ENCODE results near the gene VCAM1.

VCAM1 gene

DNA sequence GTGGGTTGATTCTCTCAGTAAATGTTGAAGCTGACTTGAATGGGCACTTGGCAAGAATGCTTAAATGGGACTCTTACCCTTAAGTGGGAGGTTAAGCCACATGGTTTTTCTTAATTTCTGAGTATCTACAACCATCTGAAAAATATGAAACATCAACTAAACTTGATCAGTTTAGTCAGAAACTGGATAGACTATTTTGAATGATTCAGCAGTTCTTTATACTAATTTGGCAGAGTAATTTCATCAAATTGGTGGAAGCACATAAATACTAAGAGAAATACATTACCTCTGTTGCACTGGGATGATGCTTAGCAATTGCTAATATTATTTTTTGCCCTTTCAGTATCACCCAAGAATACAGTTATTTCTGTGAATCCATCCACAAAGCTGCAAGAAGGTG is 4.7 kb downstream of the VCAM1 start:
- no peak for DNase-seq

DNA sequence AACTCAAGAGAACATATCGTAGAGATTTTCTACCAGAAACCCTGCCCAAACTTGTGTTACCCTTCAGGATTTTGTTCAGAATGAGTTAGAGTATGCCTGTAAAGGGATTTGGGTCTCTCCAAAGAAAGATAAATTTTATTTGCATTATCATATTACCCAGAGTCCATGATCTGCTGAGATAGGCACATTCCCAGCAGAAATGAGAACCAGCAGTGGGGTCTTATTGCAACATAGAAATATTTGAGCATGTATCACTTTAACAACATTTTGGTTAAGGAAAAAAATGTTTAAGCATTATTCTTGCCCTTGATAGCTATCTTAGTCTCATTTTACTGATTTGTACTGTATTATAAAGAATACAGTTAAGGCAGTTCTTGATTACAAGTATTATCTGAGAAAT is 10.6 kb downstream of the VCAM1 start:
- DNase-seq: no peak

DNA sequence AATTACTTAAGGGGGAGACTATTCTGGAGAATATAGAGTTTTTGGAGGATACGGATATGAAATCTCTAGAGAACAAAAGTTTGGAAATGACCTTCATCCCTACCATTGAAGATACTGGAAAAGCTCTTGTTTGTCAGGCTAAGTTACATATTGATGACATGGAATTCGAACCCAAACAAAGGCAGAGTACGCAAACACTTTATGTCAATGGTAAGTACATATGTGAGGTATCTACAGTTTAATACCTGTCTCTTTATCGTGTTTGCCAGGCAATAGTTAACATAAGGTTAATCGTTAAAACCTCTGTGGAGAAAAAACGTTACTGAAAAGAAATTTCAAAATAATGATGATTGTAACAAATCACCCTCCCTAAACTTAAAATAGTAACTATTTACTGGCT is 11.8 kb downstream of the VCAM1 start:
- DNase-seq: no peak

DNA sequence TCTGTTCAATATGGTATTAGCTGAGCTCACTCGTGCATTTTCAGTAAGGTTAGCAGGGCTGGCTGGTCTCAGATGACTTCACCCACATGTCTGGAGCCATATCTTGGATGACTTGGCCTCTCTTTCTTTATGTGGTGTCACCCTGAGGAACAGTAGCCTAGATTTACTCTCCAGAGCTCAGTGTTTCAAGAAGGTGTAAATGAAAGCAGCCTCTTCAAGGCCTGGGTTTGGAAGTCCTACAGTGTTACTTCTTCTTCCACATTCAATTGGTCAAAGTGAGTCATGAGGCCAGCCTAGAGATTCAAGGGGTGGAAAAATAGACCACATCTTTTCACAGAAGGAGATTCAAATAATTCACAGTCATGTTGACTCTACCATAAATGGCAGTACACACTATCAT is 12.2 kb downstream of the VCAM1 start:
- DNase-seq: no peak

DNA sequence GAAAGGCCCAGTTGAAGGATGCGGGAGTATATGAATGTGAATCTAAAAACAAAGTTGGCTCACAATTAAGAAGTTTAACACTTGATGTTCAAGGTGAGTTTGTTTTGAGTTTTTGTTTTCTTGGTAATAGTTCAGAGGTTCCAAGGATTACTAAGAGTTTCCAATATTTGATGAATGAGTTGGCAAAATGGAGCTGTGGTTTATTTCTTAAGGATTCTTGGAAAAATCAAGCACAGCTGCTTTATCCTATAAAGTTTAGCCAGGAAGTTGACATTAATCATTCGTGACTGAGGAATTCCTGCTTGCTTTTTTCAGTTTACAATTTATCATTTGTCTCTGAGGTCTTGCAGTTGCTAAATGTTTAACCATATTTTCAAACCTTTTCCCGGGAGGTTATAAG is 15.1 kb downstream of the VCAM1 start:
- no peak for DNase-seq

DNA sequence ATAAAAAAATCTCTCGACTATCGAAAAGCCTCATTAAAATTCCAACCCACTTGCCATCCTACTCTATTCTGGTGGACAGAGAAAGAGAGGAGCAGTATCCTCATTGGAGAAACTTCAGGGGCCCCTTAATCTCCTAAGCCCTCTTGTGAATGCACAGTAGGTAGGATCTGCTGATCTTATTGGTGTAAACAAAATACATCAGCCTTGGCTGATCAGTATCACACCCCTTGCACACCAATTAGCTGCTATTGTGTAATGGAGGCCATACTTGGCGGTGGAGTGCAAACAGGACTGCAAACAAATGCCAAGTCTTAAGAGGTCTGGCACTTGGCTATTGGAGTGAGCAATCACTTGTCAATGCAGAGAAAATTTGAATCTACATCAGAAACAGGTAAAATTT is 15.7 kb downstream of the VCAM1 start:
- DNase-seq: no peak

DNA sequence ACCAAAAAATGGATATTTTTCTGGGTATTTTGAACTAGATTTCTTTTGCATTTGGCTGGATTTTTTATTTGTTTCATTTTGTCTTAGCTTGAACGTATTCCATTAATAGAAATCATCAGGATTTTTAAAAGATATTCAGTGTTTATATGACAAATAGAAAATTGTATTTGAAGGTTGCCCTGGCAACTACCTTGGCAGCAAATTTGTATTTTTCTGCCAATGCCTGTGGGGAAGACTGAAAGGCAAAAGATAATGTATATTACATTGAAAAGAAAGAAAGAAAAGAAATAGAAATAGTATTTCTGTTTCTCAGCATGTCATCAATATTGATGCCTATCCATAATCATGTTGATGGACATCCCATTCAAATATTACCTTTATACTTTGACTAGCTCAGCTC is 16.8 kb downstream of the VCAM1 start:
- DNase-seq: no peak

DNA sequence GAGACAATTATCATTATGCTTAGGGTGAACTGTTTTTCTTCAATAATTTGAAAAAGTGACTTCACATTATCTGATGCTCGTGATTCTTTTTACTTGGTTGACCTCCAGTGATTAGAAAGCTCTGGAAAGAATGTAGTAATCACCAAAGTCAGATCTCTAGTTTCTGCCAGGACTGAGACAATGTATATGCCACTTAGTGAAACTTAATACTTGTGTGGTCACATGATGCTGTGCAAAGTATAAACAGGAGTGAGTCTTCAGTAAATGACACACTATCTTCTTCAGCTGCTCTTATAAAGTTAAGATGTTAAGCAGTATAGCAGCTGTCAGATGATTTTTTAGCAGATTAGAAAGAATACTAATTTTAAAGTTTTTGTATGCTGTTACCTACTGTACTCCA is 17.2 kb downstream of the VCAM1 start:
- DNase-seq: no peak

DNA sequence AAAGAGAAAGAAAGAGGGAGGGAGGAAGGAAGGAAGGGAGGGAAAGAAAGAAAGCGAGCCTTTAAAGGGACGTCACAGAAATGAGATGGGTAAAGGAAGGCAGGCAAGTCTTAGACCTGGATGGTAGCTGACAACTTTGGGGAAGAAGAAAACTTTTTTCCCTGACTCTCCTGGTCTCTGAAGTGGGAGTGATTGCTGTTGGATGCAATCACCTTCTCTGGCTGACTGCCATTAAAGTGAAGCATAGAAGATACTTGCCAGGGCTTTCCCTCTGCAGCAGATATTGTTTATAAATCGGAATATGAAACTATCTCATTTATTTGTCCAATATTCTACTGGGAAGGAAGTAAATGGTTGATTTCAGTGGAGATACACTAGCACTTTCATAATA is 27.0 kb downstream of the VCAM1 start:
- DNase-seq: no peak

DNA sequence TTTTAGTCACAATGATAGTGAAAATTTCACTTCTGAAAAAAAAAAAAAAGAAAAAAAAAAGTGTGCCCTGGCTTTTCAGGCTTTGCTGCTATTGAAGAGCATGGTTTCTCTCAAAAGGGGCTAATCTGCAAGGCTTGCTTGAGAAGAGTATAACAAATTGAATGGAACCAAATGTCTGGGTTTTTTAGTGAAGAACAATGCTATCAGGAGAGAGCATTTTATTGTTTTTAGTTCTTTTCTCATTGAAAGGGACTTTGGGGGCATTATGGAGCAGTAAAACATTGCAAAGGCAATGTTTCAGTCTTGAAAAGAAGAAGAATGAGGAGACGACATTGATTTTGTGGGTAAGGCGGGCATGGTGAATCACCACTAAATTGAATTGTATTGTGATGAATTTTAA is 28.2 kb downstream of the VCAM1 start:
- no peak for DNase-seq

DNA sequence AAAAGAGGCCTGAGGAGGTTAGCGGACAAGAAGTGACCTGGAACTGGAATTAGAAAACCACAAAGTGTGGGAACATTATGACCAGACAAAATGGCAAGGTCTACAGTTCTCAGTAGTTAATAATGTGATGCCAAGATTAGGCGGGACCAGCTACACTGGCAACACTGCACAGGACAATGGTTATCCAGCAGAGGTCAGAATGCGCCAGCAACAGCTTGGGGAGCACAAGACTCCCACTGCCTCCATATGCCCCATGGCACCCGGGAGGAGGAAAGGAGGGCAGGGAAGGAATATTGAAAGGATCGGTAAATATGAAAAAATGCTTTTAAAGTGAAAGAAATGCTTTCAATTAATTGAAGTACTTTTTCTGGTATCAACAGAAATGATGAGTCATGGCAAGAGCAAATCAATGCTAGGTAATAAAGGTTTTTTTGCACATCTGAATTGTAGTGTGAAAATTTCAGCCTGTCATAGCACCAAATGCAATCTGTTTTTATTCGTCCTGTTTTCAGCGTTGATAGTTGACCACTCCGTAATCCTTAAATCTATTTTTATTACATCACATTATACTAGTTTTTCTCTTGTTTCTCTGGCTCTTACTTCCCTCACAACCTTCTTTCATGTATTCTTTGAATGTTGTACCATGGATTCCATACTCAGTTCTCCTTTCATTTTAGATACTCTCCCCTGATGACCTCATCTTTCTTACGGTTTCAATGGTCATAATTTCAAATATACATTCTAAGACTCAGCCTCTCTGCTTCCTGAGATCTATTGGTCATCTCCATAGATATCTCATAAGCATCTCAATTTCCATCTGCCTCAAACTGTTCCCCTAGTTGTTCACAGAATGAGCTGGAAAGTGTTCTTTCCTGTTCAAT is 30.7 kb downstream of the VCAM1 start:
- DNase-seq: no peak

DNA sequence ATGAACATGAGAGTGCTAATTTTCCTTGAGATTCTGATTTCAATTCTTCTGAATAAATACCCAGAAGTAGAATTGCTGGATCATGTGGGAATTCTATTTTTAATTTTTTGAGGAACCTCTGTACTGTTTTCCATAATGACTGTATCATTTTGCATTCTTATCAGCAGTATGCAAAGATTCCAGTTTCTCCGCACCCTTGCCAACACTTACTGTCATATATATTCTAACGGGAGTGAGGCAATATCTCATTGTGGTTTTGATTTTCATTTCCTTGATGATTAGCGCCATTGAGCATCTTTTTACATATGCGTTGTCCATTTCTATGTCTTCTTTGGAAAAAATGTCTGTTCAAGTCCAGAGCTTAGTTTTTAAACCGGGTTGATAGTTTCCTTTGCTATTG is 33.2 kb downstream of the VCAM1 start:
- DNase-seq: no peak

DNA sequence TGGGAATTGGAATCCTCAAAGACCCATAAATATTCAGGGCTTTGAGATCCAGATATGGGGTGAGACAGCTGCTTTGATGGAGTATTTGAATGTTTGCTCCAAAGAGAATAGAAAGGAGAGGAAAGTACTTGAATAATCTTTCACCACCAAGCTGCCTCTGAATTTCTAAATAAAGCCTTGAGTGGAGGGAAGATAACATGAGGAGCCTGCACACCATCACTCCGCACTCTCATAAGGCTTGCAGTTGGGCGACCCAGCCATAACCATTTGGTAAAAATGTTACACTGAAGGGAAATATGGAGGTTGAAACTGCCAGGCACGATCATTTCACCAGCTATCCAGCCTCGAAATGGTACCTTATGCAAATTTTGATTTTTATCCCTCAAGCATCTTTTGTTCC is 38.4 kb downstream of the VCAM1 start:
- DNase-seq: no peak

DNA sequence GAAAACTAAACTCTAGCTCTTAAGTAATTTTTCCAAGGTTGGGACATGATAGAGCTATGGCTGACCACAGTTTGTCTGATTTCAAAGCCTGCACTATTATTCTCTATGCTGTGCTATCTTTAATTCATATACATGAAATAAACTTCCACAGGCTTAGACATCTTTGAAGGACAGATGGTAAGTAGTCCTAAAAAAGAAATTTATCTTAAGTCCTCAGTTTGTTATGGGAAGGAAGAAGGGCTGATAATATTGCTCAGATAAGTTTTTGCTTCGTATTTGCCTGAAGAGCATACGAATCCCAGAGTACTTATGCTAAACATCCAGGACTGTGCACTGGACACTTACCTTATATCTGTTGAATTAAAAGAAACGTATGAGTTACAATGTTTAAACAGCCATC is 39.6 kb downstream of the VCAM1 start:
- no peak for DNase-seq

DNA sequence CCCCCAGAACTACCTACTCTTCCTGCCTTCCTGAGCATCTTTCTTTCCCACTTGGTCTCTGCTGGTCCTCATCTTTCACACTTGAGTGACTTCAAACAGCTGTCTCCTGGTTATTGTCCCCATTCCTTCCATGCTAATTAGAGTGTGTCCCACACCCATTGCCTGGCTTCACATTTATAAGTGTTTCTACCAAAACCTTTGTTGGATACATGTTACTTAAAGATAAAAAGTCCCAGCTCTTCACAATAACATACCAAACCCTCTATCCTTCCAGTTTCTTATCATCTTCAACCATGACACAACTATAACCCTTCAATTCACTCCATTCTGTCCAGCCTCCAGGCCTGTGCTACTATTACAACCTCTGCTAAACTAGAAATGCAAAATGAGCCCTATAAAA is 41.0 kb downstream of the VCAM1 start:
- no peak for DNase-seq

DNA sequence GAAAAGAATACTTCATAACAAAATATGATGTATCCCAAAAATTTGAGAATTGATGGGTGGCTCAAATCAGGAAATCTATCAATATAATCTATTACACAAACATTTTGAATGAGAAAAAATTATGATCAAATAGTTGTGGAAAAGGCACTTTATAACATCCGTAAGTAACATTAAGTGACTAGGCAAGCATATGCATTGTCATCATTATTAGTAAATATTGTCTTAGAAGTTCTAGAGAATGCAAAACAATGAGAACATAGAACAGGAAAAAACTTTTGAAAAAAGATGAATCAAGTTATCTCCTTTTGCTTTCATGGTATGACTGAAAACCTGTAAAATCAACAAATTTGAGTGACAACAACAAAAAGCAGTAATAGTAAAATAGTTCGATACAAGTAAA is 42.9 kb downstream of the VCAM1 start:
- DNase-seq: no peak

DNA sequence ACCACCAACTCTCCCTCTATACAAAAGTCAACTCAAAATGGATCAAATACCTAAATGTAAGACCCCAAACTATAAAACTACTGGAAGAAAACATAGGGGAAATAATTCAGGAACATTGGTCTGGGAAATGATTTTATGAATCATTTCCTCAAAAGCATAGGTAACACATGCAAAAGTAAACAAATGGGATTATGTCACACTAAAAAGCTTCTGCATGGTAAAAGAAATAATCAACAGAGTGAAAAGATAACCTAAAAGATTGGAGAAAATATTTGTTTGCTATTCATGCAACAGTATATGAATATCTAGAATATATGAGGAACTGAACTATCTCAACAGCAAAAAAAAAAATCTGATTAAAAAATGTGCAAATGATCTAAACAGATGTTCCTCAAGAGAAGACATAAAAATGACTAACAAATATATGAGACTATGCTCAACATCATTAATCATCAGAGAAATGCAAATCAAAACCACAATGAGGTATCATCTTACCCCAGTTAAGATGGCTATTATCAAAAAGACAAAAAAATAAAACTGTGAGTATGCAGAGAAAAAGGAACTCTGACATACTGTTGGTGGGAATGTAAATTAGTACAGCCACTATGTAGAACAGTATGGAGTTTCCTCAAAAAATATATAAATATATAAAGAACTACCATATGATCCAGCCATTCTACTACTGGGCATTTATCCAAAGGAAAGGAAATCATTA is 47.8 kb downstream of the VCAM1 start:
- DNase-seq: no peak

DNA sequence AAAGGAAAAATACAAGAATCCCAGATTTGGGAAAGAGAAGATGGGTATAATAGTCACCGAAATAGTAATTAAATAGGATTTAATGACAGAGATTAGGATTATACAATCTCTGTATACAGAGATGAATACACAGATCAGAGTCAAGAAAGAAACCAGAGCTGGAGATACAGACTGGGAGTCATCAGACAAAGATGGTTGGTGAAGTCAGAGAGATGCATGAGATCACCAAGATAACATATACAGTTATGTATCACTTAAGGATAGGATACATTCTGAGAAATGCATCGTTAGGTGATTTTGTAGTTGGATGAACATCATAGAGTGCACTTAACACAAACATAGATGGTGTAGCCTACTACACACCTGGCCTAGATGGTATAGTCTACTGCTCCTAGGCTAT is 49.8 kb downstream of the VCAM1 start:
- no peak for DNase-seq

DNA sequence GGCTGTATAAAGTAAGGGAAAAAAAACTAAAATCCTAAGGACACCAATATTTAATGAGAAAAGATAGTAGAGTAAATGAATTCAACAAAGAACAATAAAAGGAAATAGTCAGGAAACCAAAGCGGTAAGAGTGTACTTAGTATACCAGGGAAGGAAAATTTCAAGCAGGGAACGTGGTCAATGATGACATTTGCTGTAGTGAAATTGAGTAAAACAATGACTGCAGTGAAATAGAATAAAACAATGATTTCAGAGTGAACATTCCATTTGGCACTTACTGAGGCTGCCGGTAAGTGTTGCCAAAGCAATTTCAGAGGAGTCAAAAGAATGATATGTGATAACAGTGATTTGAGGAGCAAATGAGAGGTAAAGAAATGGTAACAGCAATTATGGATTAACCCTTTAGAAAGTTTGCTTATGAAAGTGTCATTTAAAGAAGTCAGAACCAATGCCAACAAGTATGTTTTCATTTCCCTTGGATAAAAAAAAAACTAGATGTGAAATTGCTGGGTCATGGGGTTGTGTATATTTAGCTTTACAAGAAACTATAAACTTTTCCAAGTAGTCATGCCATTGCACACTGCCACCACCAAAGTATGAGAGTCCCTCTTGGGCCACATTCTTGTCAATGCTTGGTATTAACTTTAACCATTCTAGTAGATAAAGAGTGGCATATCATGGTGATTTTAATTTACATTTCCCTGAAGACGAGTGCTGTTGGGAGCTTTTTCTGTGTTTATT is 50.5 kb downstream of the VCAM1 start:
- no peak for DNase-seq

DNA sequence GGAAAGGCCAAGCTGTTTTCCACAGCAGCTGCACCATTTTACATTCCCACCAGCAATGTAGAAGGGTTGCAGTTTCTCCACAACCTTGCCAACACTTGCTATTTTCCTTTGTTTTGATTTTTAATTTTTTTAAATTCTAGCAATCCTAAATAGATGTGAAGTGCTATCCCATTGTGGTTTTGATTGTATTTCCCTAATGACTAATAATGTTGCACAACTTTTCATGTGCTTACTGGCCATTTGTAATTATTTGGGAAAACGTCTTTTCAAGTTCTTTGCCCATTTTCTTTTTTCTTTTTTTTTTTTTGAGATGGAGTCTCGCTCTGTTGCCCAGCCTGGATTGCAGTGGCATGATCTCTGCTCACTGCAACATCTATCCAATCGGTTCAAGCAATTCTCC is 53.9 kb downstream of the VCAM1 start:
- no peak for DNase-seq

DNA sequence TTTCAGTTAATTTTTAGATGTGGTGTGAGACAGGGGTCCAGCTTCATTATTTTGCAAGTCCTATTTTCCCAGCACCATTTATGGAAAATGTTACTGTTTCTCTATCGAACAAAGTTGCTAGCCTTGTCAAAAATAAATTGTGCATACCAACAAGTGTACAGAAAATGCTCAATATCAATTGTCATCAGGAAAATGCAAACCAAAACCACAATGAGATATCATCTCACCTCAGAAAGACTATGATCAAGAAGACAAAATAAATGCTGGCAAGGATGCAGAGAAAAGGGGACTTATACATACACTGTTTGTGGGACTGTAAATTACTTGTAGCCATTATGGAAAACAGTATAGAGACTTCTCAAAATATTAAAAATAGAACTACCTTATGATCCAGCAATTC is 54.8 kb downstream of the VCAM1 start:
- DNase-seq: no peak

DNA sequence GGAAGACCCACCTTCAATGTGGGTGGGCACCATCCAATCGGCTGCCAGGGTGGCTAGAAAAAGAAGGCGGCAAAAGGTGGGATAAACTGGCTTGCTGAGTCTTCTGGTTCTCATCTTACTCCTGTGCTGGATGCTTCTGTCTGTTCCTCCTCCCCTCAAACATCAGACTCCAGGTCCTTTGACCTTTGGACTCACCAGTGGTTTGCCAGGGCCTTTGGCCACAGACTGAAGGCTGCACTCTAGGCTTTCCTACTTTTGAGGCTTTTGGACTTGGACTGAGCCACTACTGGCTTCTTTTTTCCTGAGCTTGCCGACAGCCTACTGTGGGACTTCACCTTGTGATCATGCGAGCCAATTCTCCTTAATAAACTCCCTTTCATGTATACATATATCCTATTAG is 55.9 kb downstream of the VCAM1 start:
- DNase-seq: no peak

DNA sequence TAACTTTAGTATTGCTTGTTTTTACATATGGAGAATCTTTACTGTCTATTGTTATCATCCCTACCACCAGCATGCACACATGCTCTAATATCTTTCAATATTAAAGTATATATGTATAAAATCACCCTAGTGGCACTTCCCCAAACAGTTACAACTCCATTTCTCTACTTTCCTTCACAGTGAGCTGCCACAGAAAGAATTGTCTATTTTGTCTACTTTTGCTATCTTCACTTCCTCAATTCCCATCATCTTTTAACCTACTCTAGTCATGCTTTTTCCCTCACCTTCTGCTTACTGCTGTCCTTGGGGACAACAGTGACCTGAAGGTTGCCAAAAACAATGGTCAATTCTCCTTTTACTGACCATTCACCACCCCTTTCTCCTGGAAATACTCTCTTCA is 59.2 kb downstream of the VCAM1 start:
- DNase-seq: no peak

DNA sequence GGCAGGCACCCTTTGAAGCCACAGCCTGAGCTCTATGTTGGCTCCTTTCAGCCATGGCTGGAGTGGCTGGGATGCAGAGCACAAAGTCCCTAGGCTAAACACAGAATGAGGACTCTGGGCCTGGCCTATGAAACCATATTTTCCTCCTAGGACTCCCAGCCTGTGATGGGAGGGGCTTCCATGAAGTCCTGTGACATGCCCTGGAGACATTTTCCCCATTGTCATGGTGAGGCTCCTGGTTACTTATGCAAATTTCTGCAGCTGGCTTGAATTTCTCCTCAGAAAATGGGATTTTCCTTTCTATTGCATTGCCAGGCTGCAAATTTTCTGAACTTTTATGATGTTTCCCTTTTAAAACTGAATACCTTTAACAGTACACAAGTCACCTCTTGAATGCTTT is 61.3 kb downstream of the VCAM1 start:
- no peak for DNase-seq

Measured in NCI-H748 treated with DMSO at 0.1 percent for 48 hours (cell line).